GM10266 (cell line): ENCODE measurements around the gene CIDEB.

Source experiments
- DNase-seq: peaks from one replicate; pipeline ENCODE4 v3.0.0; 2012; ENCODE audit errors: extremely low spot score
- TF ChIP-seq, protein P1 (sequence below): IDR thresholded peaks from 2 replicates; pipeline ENCODE4 v1.5.1; 2012; ENCODE audit warnings: mild to moderate bottlenecking, low read depth; ENCODE audit not compliant: control insufficient read depth, insufficient read depth; ENCODE audit errors: missing control alignments

Gene CIDEB

GRCh38 chr14:24264298-24264697 is 43.5 kb downstream of the CIDEB start:
- DNase-seq, result no peak
- TF ChIP-seq, protein P1, sequence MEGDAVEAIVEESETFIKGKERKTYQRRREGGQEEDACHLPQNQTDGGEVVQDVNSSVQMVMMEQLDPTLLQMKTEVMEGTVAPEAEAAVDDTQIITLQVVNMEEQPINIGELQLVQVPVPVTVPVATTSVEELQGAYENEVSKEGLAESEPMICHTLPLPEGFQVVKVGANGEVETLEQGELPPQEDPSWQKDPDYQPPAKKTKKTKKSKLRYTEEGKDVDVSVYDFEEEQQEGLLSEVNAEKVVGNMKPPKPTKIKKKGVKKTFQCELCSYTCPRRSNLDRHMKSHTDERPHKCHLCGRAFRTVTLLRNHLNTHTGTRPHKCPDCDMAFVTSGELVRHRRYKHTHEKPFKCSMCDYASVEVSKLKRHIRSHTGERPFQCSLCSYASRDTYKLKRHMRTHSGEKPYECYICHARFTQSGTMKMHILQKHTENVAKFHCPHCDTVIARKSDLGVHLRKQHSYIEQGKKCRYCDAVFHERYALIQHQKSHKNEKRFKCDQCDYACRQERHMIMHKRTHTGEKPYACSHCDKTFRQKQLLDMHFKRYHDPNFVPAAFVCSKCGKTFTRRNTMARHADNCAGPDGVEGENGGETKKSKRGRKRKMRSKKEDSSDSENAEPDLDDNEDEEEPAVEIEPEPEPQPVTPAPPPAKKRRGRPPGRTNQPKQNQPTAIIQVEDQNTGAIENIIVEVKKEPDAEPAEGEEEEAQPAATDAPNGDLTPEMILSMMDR, result no peak

DNA sequence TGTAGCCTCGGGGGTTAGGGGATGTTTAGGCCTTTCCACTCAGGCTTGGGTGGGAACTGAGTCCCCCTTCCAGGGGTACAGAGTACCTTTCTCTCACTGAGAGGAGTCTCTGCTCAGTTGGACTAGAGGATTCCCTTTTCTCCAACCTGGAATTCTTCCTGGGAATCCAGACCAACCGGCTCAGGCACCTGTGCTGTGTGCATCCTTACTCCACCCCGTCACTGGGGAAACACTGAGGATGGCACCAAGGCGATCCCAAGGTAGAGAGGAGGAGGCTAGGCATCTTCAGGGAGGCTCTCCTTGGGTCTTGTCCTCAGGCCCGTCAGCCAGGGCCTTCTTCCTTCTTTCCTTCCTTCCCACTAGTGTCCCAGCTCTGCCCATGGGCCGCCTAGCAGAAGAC is 43.9 kb downstream of the CIDEB start:
- no peak for DNase-seq
- TF ChIP-seq, protein P1, result no peak

DNA sequence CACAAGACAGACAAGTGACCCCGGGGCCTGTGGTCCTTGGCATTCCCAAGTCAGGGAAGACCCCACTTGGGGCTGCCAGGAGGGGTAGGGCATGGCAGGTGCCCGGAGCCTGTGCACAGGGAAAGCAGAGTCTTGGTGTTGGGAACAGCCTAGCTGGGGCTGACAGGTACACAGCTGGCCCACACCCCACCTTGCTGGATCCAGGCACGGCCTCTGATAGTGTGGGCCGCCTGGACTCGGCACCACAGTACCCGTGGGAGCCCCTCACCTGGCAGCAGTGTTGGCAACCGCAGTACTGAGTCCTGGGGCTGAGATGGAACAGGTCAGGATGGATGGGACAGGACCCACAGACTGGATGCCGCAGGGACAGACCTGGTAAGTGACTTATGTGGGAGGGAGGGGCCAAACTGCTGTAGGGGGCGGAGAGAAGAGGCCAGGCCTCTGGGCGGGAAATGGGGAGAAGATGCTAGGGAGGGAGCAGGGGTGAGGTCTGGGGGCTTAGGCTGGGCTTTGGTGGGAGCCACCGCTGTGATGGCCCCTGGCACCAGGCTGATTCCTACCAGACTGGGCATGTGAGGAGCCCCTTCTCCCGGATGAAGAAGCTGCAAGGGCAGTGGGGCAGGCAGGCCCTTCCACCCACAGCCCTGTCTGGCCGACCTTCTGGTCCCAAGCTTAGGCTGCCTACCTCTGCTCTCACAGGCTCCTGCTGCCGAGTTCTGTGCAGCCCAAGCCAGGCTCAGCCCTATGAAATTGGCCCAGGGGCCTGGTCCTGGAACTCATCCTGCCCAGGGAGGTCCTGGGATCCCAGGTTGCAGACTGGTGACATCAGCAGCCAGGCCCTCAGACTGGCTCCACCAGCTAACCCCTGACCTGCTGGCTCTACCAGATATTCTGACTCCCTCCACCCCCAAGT is 44.7 kb downstream of the CIDEB start, which contains the start of gene TGM1:
Gene TGM1, minus strand, starts transcription at position 357 of the 913 bp plus-strand sequence. CDS start 825 bp downstream, outside the sequence.
- no peak for DNase-seq
- TF ChIP-seq, protein P1, result no peak

GRCh38 chr14:24261969-24262327 is 45.8 kb downstream of the CIDEB start:
- DNase-seq, result no peak
- TF ChIP-seq, protein P1, result no peak

DNA sequence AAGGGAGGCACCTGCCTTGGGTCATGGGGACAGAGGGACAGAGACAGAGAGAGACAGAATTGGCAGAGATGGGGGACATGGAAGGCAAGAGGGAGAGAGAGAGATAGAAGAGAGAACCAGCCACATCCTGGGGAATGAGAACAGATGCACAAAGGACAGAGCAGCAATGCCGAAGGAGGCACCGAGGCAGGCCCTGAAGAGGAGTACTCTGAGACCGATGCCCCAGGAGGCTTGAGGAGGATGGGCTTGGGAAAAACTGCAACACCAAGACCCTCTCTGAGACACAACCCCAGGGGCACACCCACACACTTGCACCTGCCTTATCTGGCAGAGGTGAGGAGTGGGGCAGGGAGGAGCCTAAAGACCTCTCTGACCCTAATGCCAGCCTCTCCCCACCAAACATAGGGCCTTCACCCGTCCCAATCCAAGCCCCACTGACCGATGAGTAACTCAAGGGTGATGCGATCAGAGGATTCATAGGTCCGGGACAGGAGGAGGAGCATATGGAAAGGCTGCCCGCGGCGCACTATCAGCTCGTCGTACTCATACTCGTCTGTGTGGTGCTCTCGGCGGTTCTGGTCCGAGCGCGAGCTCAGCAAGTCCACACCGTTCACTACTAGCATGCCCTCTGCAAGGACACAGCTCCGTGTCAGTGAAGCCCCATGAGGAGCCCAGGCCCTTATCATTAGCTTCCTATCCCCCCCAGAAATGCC is 46.4 kb downstream of the CIDEB start:
- TF ChIP-seq, protein P1, result no peak
- no peak for DNase-seq

- DNase-seq, result no peak
- TF ChIP-seq, protein P1, result no peak
Measured at GRCh38 chr14:24260780-24261157, 47.0 kb downstream of the CIDEB start.
